A673 (cell line): Measurements from ENCODE around the gene NCBP3. TPM values are rescaled to one million over a fixed set of nuclear protein-coding genes. Genes with fewer than 3 reads are reported as not detected.

Source experiments
- BruUV-seq: library from RNA; stranded (reverse); fragments of 400-500 nt; replicated peaks from 2 replicates; lab custom pipeline; 2021; lab: Mats Ljungman, UMichigan
- CTCF ChIA-PET: fragments of 300-600 bp; sonication (Branson Sonifier 250); formaldehyde crosslinking; loops from one replicate; lab custom pipeline; 2022; ENCODE audit warnings: antibody characterized with exemption; lab: Charles Lee
- POLR2A ChIA-PET: fragments of 300-600 bp; sonication (Branson Sonifier 250); formaldehyde crosslinking; loops from one replicate; lab custom pipeline; 2022; ENCODE audit warnings: antibody characterized with exemption; ENCODE audit not compliant: low non-redundant PET; lab: Charles Lee
- DNase-seq: peaks from one replicate; pipeline ENCODE4 v3.0.0-alpha.2; 2015; ENCODE audit warnings: low spot score
- H3K27ac ChIP-seq: fragments of 200-600 bp; sonication (generic); 2 replicates; pipeline ENCODE4 v1.5.1; 2016; ENCODE audit warnings: mixed run types, low read depth, mild to moderate bottlenecking, mixed read lengths, antibody characterized with exemption, low read length; ENCODE audit not compliant: poor library complexity, severe bottlenecking
- H3K27me3 ChIP-seq: fragments of 200-600 bp; sonication (generic); replicated peaks from 2 replicates; pipeline ENCODE4 v1.6.1; 2017; ENCODE audit warnings: mixed run types, low read depth, mild to moderate bottlenecking, mixed read lengths, antibody characterized with exemption, low read length; ENCODE audit not compliant: insufficient read depth, poor library complexity
- H3K36me3 ChIP-seq: fragments of 200-600 bp; sonication (generic); 2 replicates; pipeline ENCODE4 v1.6.1; 2016; ENCODE audit warnings: mixed run types, mild to moderate bottlenecking, mixed read lengths, antibody characterized with exemption, low read length; ENCODE audit not compliant: insufficient read depth, poor library complexity, severe bottlenecking
- H3K4me1 ChIP-seq: fragments of 200-600 bp; sonication (generic); 2 replicates; pipeline ENCODE4 v1.6.1; 2017; ENCODE audit warnings: mixed run types, mild to moderate bottlenecking, mixed read lengths, antibody characterized with exemption, low read length; ENCODE audit not compliant: insufficient read depth, poor library complexity, severe bottlenecking
- H3K4me3 ChIP-seq: fragments of 200-600 bp; sonication (generic); 2 replicates; pipeline ENCODE4 v1.5.1; 2016; ENCODE audit warnings: low read depth, mixed run types, mild to moderate bottlenecking, mixed read lengths, low read length; ENCODE audit not compliant: poor library complexity, severe bottlenecking
- H3K9me3 ChIP-seq: fragments of 200-600 bp; sonication (generic); 2 replicates; pipeline ENCODE4 v1.6.1; 2016; ENCODE audit warnings: mixed run types, low read depth, mild to moderate bottlenecking, mixed read lengths, antibody characterized with exemption, low read length; ENCODE audit not compliant: poor library complexity, severe bottlenecking
- CTCF ChIP-seq: fragments of 300-800, 200-600 bp; sonication (generic); conservative IDR thresholded peaks from 2 replicates; pipeline ENCODE4 v1.5.1; 2017; ENCODE audit warnings: low read depth, mild to moderate bottlenecking, antibody characterized with exemption, low read length, moderate library complexity, mixed read lengths
- EZH2 ChIP-seq: fragments of 200-600 bp; sonication (generic); IDR thresholded peaks from 2 replicates; pipeline ENCODE4 v1.6.1; 2017; ENCODE audit warnings: borderline replicate concordance, low read depth, mild to moderate bottlenecking, mixed read lengths, antibody characterized with exemption, low read length; ENCODE audit not compliant: poor library complexity, severe bottlenecking
- intact Hi-C: fragments of 100-400 bp; cut with micrococcal nuclease; formaldehyde crosslinking; loops from one replicate; pipeline ENCODE4 v1.10.0; 2022; ENCODE audit not compliant: unreplicated experiment
- total RNA-seq: library from RNA; stranded (reverse); gene quantifications from 2 replicates; pipeline ENCODE4 v1.2.3, GENCODE V29; 2021

Gene NCBP3
- total RNA-seq, 1 experiment from 2014 or later = 59.9 TPM

GRCh38 chr17:3886776-3887175, 40.7 kb upstream of the NCBP3 start:
- intact Hi-C loops = no loop called here
- BruUV-seq = no TSS peak
- CTCF ChIA-PET = no interaction called here
- H3K9me3 ChIP-seq = no peaks in the 10 kb centered on the region
- peaks cover 47% of the 10 kb centered on the region for H3K4me1 ChIP-seq
- DNase-seq = no peak
- H3K4me3 ChIP-seq = no peak overlapping the region
- POLR2A ChIA-PET = no interaction called here
- no peaks in the 10 kb centered on the region for H3K27me3 ChIP-seq
- TF ChIP-seq CTCF (no peak), EZH2 (no peak)
- H3K36me3 ChIP-seq = peaks cover 8% of the 10 kb centered on the region
- H3K27ac ChIP-seq = peak overlapping the region; percentile 16

DNA sequence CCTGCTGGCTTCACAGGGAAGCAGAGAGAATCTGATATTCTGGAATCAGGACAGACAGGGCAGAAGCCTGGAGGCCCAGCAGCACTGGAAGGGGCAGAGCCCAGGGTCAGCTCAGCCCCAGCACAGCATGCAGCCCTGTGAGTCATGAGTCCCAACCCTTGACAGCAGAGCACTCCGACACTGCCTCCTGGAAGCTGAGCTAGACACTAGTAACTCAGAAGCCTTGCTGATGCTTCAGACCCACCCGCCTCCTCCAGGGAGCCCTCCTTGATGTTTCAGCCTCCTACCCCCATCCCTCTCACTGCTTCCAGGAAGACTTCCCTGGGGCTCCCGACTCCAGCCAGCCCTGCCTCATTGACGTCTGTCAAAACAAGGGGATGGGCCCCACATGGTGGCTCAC, 39.9 kb upstream of the NCBP3 start:
- no TSS peak for BruUV-seq
- Histone ChIP-seq H3K27me3 (no peaks in the 10 kb centered on the region), H3K4me3 (no peak overlapping the region), H3K4me1 (peaks cover 39% of the 10 kb centered on the region), H3K9me3 (no peaks in the 10 kb centered on the region), H3K36me3 (peaks cover 8% of the 10 kb centered on the region), H3K27ac (no peak overlapping the region)
- no peak for TF ChIP-seq CTCF
- no peak for TF ChIP-seq EZH2
- no peak for DNase-seq
- ChIA-PET CTCF (no interaction called here), POLR2A (no interaction called here)
- intact Hi-C loops = no loop called here

- no peak for TF ChIP-seq EZH2
- no peak for TF ChIP-seq CTCF
- DNase-seq = no peak
- Histone ChIP-seq H3K9me3 (no peaks in the 10 kb centered on the region), H3K27ac (no peak overlapping the region), H3K4me3 (no peak overlapping the region), H3K27me3 (no peaks in the 10 kb centered on the region), H3K36me3 (peaks cover 8% of the 10 kb centered on the region), H3K4me1 (peaks cover 32% of the 10 kb centered on the region)
- CTCF ChIA-PET = no interaction called here
- no TSS peak for BruUV-seq
- intact Hi-C loops = no loop called here
- POLR2A ChIA-PET = interaction anchor here (0.7 kb wide), 1 partner anchor 9 kb away, joined by 3 read pairs; no protein-coding TSS in a partner anchor
These were observed 39.2 kb upstream of the NCBP3 start for GRCh38 chr17:3885271-3885670.
